GM12874 (cell line): ENCODE measurements around the gene ABLIM1.

ENCODE experiments used
- TF ChIP-seq, protein P1 (sequence below): IDR thresholded peaks from 2 replicates; pipeline ENCODE4 v1.5.1; 2011; ENCODE audit warnings: low read depth, mild to moderate bottlenecking, control low read depth, low read length, moderate library complexity; ENCODE audit not compliant: insufficient read depth

Gene ABLIM1

DNA sequence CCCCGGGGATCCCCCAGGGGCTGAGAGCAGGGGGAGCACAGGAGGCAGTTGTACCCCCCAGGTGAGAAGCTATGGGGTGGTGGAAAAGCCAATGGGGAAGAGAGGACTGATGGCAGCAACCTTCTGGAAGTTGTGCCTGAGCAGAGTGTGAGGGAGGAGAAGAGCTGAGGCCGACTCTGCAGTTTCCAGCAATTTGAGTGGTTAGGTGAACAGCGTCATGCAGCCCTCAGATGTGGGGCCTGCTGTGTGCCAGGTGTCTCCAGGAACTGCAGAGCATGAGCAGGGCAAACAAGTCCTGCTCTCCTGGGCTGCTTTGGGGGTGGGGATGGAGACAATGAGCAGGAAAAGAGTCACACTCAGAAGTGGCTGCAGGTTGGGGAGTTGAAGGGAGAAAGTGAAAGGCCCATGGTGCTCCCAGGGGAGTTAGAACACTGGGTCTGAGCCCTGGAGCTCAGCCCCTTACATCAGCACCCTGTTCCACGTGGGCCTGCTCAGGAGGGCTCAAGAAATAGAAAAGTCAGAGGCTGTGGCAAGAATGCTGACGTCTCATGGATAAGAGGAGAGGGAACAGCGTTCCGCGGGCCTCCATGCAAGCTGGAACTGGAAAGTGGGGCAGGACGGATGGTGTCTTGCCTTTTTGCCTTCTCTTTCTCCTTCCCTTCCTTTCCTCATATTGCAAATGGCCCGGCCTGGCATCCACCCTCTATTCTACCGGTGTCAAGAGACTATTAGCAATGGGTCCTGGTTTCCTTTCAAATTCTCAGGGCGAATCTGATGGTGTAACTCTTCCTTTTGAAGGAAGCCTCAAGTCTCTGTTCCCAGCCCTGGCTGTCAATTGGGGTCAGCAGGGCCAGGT lies 249.7 kb downstream of the ABLIM1 start:
- TF ChIP-seq, protein P1, sequence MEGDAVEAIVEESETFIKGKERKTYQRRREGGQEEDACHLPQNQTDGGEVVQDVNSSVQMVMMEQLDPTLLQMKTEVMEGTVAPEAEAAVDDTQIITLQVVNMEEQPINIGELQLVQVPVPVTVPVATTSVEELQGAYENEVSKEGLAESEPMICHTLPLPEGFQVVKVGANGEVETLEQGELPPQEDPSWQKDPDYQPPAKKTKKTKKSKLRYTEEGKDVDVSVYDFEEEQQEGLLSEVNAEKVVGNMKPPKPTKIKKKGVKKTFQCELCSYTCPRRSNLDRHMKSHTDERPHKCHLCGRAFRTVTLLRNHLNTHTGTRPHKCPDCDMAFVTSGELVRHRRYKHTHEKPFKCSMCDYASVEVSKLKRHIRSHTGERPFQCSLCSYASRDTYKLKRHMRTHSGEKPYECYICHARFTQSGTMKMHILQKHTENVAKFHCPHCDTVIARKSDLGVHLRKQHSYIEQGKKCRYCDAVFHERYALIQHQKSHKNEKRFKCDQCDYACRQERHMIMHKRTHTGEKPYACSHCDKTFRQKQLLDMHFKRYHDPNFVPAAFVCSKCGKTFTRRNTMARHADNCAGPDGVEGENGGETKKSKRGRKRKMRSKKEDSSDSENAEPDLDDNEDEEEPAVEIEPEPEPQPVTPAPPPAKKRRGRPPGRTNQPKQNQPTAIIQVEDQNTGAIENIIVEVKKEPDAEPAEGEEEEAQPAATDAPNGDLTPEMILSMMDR: no peak

DNA sequence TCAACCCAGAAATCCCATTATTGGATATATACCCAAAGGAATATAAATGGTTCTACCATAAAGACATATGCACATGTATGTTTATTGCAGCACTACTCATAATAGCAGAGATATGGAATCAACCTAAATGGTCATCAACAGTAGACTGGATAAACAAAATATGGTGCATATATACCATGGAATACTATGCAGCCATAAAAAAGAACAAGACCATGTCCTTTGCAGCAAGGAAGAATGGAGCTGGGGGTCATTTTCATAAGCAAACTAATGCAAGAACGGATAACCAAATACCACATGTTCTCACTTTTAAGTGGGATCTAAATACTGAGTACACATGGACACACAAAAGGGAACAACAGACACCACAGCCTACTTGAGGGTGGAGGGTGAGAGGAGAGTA lies 251.6 kb downstream of the ABLIM1 start:
- TF ChIP-seq, protein P1: no peak

DNA sequence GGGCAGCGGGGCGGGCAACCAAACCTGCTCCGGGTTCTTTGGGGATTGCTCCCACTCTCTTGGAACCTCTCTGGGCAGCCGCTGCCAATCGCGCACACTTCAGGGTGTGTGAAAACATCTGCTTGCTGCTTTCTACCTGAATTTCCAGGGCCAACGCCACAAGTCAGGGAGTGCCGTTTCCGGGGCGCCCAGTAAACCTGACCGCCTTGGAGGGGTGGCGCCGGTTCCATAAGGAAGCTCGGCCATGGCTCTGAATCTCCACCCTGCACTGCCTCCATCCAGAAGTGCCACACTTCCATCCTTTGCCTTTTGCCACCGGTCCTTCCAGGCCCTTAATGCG lies 253.1 kb downstream of the ABLIM1 start:
- TF ChIP-seq, protein P1: no peak

DNA sequence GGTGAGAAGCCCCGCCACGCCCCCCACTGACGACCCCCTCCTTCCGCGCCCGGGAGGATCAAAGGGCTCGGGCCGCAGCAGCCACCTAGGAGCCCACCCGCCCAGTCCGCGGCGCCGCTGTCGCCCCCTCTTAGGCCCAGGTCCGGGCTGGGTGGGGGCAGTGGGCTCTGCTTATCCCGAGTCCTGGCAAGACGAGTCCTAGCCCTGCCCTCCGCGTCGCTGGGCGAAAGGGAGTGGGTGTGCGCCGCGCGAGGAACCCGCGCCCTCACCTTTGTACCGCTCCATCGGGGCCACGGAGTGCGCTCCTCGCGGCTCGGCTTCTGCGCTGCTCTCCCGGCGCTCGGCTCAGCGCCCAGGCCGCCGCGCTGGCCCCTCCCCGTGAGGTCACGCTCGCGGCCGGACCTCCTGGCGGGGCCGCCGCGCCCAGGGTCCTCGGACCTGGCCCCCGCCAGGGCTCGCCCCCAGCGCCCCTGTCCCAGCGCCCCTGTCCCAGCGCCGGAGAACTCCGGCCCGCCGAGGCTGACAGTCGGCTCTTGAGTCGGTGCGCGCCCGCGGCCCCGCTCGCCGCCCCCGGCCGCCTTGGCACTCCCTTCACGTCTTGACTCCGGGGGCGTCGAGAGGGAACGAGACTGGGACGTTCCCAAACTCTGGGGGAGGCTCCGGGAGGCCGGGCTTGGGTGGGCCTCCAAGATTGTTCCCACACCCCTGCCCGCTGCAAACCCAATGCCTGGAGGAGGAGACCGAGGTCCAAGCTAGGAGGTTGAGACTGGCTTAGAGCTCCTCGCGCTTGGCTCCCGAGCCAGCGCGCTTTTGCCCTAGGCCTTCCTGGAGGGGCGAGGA lies 253.7 kb downstream of the ABLIM1 start, which contains the start of gene AFAP1L2:
Gene AFAP1L2 (minus strand): TSS at position 332 of the 840 bp plus-strand sequence. CDS start 47 bp downstream, at position 285.
- TF ChIP-seq, protein P1: no peak

DNA sequence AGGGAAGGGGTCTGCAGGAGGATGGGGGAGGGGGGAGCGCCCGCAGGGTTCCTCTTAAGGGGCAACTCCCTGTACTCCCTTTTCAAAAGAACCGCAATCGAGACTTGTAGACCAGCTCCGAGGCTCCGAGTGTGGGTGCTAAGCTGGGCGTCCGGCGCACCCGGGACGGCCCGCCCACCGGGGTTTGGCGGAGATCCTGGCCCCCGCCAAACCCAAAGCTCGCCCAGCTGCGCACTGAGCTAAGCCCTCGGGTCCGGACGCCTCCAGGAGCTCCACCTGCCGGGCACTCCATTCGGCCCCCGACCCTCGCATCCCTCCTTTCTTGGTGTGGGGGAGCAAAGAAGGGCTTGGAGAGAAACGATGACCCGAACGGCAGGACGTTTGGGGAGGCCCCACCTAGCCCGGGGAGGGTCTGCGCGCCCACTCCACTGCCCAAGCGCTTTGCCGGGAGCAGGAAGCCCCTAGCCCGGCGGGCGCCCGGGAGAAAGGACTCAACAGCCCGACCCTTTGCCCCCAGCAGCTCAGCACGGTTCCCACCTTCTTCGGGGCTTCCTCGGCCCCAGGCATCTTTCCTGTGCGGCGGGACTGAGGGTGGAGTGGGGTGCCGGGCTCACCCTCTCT lies 254.4 kb downstream of the ABLIM1 start:
- TF ChIP-seq, protein P1: no peak

DNA sequence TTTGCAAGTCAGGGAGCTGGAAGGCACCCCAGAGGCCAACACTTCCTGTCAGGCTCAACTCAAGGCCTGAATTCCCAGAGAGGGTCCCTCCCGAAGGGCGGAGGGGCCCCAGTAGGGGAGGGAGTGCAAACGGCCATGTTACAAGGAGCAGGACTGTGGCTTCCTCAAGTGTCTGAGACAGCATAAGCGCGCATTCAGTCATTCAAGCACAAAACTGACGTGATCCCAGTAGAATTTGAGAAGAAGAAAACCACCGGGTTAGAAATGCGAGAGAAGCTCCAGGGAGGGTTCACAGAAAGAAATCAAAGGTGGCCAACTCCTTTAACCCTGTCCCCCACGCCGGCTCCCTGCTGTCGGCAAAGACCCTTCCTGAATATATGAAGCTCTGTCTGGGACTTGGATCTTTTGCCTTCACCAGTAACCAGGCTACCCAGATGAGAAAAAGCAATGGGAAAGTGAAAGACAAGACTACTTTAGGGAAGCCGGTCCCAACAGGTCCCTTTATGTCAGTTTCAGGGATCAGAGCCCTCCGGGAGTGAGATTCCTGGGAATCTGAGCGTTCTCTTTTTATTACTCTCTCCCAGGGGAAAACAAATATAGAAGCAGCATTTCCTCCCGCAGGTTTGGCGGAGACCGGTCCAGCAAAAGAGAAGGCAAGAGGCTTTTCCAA lies 255.1 kb downstream of the ABLIM1 start:
- TF ChIP-seq, protein P1: no peak
